Trophoblast cell (in vitro differentiated cells and primary cell): ENCODE data around the gene ACLY.

Experiments used
- DNase-seq, 2 donors: peaks; one replicate each; pipeline ENCODE4 v3.0.0-alpha.2; 2016
- H2AFZ ChIP-seq: 2 replicates; pipeline ENCODE4 v1.6.1; 2013; ENCODE audit warnings: low read length, moderate library complexity, mild to moderate bottlenecking; ENCODE audit not compliant: insufficient read depth, poor library complexity
- H2AK5ac ChIP-seq: 2 replicates; pipeline ENCODE4 v1.6.1; 2013; ENCODE audit warnings: mild to moderate bottlenecking, low read length
- H2BK120ac ChIP-seq: 2 replicates; pipeline ENCODE4 v1.6.1; 2013; ENCODE audit warnings: low read length, mild to moderate bottlenecking, moderate library complexity; ENCODE audit not compliant: insufficient read depth, poor library complexity
- H2BK12ac ChIP-seq: 2 replicates; pipeline ENCODE4 v1.6.1; 2013; ENCODE audit warnings: mild to moderate bottlenecking, low read length, moderate library complexity
- H2BK5ac ChIP-seq: 2 replicates; pipeline ENCODE4 v1.6.1; 2013; ENCODE audit warnings: low read length, low read depth, moderate library complexity, mild to moderate bottlenecking; ENCODE audit not compliant: poor library complexity
- H3K14ac ChIP-seq: 2 replicates; pipeline ENCODE4 v1.6.1; 2013; ENCODE audit warnings: mild to moderate bottlenecking, low read length
- H3K18ac ChIP-seq: 2 replicates; pipeline ENCODE4 v1.6.1; 2013; ENCODE audit warnings: mild to moderate bottlenecking, low read length
- H3K23ac ChIP-seq: 2 replicates; pipeline ENCODE4 v1.6.1; 2013; ENCODE audit warnings: low read length
- H3K27ac ChIP-seq: 2 replicates; pipeline ENCODE4 v1.5.1; 2013; ENCODE audit warnings: low read depth, mild to moderate bottlenecking, inconsistent platforms, low read length, moderate library complexity
- H3K27me3 ChIP-seq: 2 replicates; pipeline ENCODE4 v1.6.1; 2013; ENCODE audit warnings: inconsistent platforms, mild to moderate bottlenecking, low read length, moderate library complexity; ENCODE audit not compliant: insufficient read depth
- H3K36me3 ChIP-seq, 2 experiments: 1 replicate in 1 of 2; 2 replicates in 1 of 2; pipeline ENCODE4 v1.6.1; 2013; ENCODE audit warnings: low read length in 2 of 2, mild to moderate bottlenecking in 2 of 2, moderate library complexity in 1 of 2; ENCODE audit not compliant: insufficient read depth in 2 of 2, control insufficient read depth in 1 of 2
- H3K4ac ChIP-seq: 2 replicates; pipeline ENCODE4 v1.6.1; 2013; ENCODE audit warnings: low read depth, mild to moderate bottlenecking, low read length, moderate library complexity
- H3K4me1 ChIP-seq, 2 experiments: 1 replicate in 1 of 2; 2 replicates in 1 of 2; pipeline ENCODE4 v1.6.1; 2013; ENCODE audit warnings: low read length in 2 of 2, mild to moderate bottlenecking in 2 of 2, moderate library complexity in 1 of 2; ENCODE audit not compliant: insufficient read depth in 2 of 2, control insufficient read depth in 1 of 2
- H3K4me2 ChIP-seq: 2 replicates; pipeline ENCODE4 v1.6.1; 2013; ENCODE audit warnings: inconsistent platforms, mild to moderate bottlenecking, low read length, moderate library complexity
- H3K4me3 ChIP-seq: 2 replicates; pipeline ENCODE4 v1.5.1; 2013; ENCODE audit warnings: mild to moderate bottlenecking, low read depth, low read length, inconsistent platforms
- H3K79me1 ChIP-seq: one replicate; pipeline ENCODE4 v1.6.1; 2013; ENCODE audit warnings: low read length
- H3K79me2 ChIP-seq: 2 replicates; pipeline ENCODE4 v1.6.1; 2013; ENCODE audit warnings: low read length, mild to moderate bottlenecking; ENCODE audit not compliant: control insufficient read depth, insufficient read depth, poor library complexity
- H3K9ac ChIP-seq: 2 replicates; pipeline ENCODE4 v1.6.1; 2013; ENCODE audit warnings: mild to moderate bottlenecking, low read length
- H3K9me3 ChIP-seq: 2 replicates; pipeline ENCODE4 v1.6.1; 2013; ENCODE audit warnings: low read depth, mild to moderate bottlenecking, control low read depth, inconsistent platforms, low read length; ENCODE audit not compliant: insufficient read depth
- H4K12ac ChIP-seq: 2 replicates; pipeline ENCODE4 v1.6.1; 2013; ENCODE audit warnings: low read depth, mild to moderate bottlenecking, low read length, moderate library complexity
- H4K8ac ChIP-seq: 2 replicates; pipeline ENCODE4 v1.6.1; 2013; ENCODE audit warnings: low read depth, mild to moderate bottlenecking, low read length, moderate library complexity
- H4K91ac ChIP-seq: one replicate; pipeline ENCODE4 v1.6.1; 2013; ENCODE audit warnings: low read depth, mild to moderate bottlenecking, low read length, moderate library complexity
- WGBS: extraction: QIAGEN DNeasy Blood & Tissue Kit; methylation state at CpG from one replicate; pipeline ENCODE4 v1.1.7; 2013; ENCODE audit warnings: missing lambda C conversion rate; ENCODE audit not compliant: insufficient read length, insufficient coverage; ENCODE audit errors: extremely low coverage; 5-methylcytosine and 5-hydroxymethylcytosine counted together

Gene ACLY

GRCh38 chr17:41942626-41943373 lies 24.0 kb upstream of the ACLY start:
- peak; percentile 93 to 97 for DNase-seq
- Histone ChIP-seq H3K4ac (no peak overlapping the region), H4K8ac (no peak overlapping the region), H3K4me1 (peaks cover 0 to 2% of the 10 kb centered on the region in 2 experiments), H2BK120ac (no peak overlapping the region), H3K18ac (no peak overlapping the region), H3K4me3 (no peak overlapping the region), H3K36me3 (no peaks in the 10 kb centered on the region), H3K14ac (no peak overlapping the region), H3K79me2 (no peaks in the 10 kb centered on the region), H2BK5ac (no peak overlapping the region), H3K27ac (no peak overlapping the region), H4K91ac (no peak overlapping the region), H2AK5ac (no peak overlapping the region), H3K23ac (no peak overlapping the region), H4K12ac (no peak overlapping the region), H2BK12ac (no peak overlapping the region), H3K9ac (no peak overlapping the region), H3K79me1 (no peaks in the 10 kb centered on the region), H3K4me2 (no peak overlapping the region), H3K27me3 (no peaks in the 10 kb centered on the region), H2AFZ (no peak overlapping the region), H3K9me3 (peaks cover 2% of the 10 kb centered on the region)
- no CpG with 5 or more reads among the region's 8 CpGs for WGBS

GRCh38 chr17:41941168-41941567 lies 22.4 kb upstream of the ACLY start:
- H3K14ac ChIP-seq = no peak overlapping the region
- H3K4ac ChIP-seq = no peak overlapping the region
- H3K23ac ChIP-seq = no peak overlapping the region
- H3K4me2 ChIP-seq = no peak overlapping the region
- H2AK5ac ChIP-seq = no peak overlapping the region
- H3K79me1 ChIP-seq = no peaks in the 10 kb centered on the region
- no peak overlapping the region for H2AFZ ChIP-seq
- H4K12ac ChIP-seq = no peak overlapping the region
- H2BK12ac ChIP-seq = no peak overlapping the region
- no peak overlapping the region for H2BK5ac ChIP-seq
- peaks cover 0 to 2% of the 10 kb centered on the region in 2 experiments for H3K4me1 ChIP-seq
- no peak overlapping the region for H4K8ac ChIP-seq
- no peak overlapping the region for H3K18ac ChIP-seq
- peaks cover 2% of the 10 kb centered on the region for H3K9me3 ChIP-seq
- H3K27ac ChIP-seq = no peak overlapping the region
- H3K36me3 ChIP-seq = no peaks in the 10 kb centered on the region
- H2BK120ac ChIP-seq = no peak overlapping the region
- no CpG with 5 or more reads among the region's 5 CpGs for WGBS
- H3K9ac ChIP-seq = no peak overlapping the region
- H3K79me2 ChIP-seq = no peaks in the 10 kb centered on the region
- no peak for DNase-seq
- no peaks in the 10 kb centered on the region for H3K27me3 ChIP-seq
- H3K4me3 ChIP-seq = no peak overlapping the region
- no peak overlapping the region for H4K91ac ChIP-seq

- Histone ChIP-seq H3K4me1 (peaks cover 0 to 2% of the 10 kb centered on the region in 2 experiments), H2BK12ac (no peak overlapping the region), H3K79me2 (no peaks in the 10 kb centered on the region), H3K27ac (no peak overlapping the region), H3K4me2 (no peak overlapping the region), H2BK120ac (no peak overlapping the region), H2BK5ac (no peak overlapping the region), H3K36me3 (no peaks in the 10 kb centered on the region), H3K14ac (no peak overlapping the region), H3K4me3 (no peak overlapping the region), H3K23ac (no peak overlapping the region), H4K8ac (no peak overlapping the region), H3K79me1 (no peaks in the 10 kb centered on the region), H2AK5ac (no peak overlapping the region), H3K9me3 (peaks cover 2% of the 10 kb centered on the region), H4K91ac (no peak overlapping the region), H4K12ac (no peak overlapping the region), H2AFZ (no peak overlapping the region), H3K27me3 (no peaks in the 10 kb centered on the region), H3K4ac (no peak overlapping the region), H3K18ac (no peak overlapping the region), H3K9ac (no peak overlapping the region)
- WGBS = no CpG with 5 or more reads among the region's 6 CpGs
- no peak for DNase-seq
These were observed 20.9 kb upstream of the ACLY start for GRCh38 chr17:41939693-41940090.

GRCh38 chr17:41939044-41939692 lies 20.4 kb upstream of the ACLY start:
- Histone ChIP-seq H3K4ac (no peak overlapping the region), H3K27me3 (no peaks in the 10 kb centered on the region), H3K36me3 (no peaks in the 10 kb centered on the region), H4K91ac (no peak overlapping the region), H3K79me2 (no peaks in the 10 kb centered on the region), H3K9me3 (peaks cover 2% of the 10 kb centered on the region), H3K9ac (no peak overlapping the region), H2BK12ac (no peak overlapping the region), H2BK120ac (no peak overlapping the region), H3K18ac (no peak overlapping the region), H2AK5ac (no peak overlapping the region), H2AFZ (no peak overlapping the region), H3K23ac (no peak overlapping the region), H4K12ac (no peak overlapping the region), H3K4me2 (no peak overlapping the region), H4K8ac (no peak overlapping the region), H3K27ac (no peak overlapping the region), H3K79me1 (no peaks in the 10 kb centered on the region), H3K14ac (no peak overlapping the region), H3K4me1 (peaks cover 0 to 2% of the 10 kb centered on the region in 2 experiments), H2BK5ac (no peak overlapping the region), H3K4me3 (no peak overlapping the region)
- no CpG with 5 or more reads among the region's 4 CpGs for WGBS
- DNase-seq = no peak
